ENCODE data around the gene SGPL1.

The SGPL1 gene

DNA sequence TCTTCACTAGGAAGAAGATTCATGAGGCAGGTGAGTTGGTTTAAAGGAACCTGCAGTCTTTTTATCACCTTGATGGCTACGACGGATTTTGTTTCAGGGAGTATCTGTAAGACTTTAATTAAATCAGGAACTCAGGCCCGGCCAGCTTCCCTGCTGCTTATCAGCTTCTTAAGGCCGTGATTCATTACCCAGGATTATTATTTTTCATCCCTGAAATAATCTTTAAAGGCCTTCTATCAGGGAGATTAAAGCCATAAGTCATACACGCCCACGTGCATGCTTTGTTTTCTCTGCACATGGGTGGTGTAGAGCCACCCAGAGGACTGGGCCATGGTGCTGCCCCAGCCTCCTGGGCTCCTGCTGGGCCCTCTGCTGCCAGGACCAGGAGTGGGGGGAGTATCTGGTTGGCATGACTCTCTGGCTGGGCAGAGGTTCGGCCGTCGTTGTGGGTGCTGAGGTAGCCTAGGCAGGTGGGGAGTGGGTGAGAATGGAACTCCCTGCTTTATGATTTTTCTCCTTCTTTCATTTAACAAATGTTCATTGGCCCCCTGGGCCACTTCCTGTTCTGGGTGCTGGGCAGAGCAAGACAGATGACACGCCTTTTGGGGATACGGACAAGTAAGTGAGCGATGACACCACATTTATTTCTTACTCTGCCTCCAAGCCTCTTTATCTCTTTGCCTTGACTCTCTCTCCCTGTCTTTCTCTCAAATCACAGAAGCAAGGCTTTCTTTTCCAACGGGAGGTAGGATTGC lies 111.6 kb downstream of the SGPL1 start:
- no peak for DNase-seq

DNA sequence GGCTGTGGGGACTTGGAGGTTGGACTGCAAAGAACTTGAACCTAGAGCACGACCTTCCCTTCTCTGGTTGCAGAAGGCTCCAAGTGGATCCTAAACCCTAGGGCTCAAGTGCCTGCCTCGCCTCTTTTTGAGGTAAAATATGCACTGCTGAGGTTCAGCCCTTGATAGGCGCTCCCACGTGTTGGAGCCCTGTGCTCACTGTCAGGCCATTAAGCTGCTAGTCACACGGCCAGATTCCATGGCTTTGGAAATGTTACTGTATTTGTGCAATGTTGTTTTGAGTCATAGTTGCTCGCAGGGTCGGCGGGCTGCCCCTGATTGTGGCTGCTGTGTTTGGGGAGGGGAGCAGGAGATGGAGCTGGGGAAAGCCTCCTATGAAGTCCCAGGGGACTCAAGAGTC lies 112.4 kb downstream of the SGPL1 start:
- DNase-seq: no peak

DNA sequence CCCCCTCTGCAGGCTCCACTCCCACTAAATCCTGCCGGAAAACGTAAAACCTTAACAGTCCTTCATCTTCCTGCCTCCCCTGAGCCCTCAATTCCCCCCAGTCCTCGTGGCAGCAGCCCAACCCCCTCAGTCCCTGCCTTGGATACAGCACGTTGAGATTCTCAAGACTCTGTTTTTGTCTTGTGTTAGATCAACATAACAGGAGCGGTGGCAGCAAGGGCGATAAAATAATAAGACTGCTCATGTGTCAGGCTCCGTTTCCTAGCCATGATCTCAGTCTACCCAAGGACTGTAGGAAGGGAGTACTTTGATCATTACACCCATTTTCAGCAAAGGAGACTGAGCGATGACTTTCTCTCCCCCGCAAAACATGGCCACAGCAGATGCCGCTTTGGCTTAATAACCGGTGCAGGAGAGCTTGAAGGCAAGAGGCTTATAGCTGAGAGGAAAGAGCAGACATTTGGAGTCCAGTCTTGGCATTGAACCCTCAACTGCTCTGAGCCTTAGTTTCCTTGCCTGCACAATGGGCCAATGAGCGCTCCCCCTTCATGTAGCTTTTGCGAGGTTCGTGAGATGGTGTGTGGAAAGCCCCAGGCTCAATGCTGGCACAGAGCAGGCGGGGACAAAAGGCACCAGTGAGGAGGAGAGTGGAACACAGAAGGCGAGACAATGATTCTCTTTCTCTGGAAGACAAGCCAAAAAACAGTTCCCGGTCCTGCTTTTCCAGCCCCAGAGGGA lies 114.7 kb downstream of the SGPL1 start:
- no peak for DNase-seq
